Stimulated activated CD4-positive, alpha-beta T cell treated with anti-CD3 and anti-CD28 coated beads, Interleukin-1b, Interleukin-23, amount 100 ng/mL, for 48 hours (primary cell): ENCODE results near the gene BLOC1S1.
A peak's percentile ranks its signal among the peaks of the same experiment; 100 is the strongest.

Source experiments
- DNase-seq: peaks from one replicate; pipeline ENCODE4 v3.0.0-alpha.2; 2020

The BLOC1S1 gene

DNA sequence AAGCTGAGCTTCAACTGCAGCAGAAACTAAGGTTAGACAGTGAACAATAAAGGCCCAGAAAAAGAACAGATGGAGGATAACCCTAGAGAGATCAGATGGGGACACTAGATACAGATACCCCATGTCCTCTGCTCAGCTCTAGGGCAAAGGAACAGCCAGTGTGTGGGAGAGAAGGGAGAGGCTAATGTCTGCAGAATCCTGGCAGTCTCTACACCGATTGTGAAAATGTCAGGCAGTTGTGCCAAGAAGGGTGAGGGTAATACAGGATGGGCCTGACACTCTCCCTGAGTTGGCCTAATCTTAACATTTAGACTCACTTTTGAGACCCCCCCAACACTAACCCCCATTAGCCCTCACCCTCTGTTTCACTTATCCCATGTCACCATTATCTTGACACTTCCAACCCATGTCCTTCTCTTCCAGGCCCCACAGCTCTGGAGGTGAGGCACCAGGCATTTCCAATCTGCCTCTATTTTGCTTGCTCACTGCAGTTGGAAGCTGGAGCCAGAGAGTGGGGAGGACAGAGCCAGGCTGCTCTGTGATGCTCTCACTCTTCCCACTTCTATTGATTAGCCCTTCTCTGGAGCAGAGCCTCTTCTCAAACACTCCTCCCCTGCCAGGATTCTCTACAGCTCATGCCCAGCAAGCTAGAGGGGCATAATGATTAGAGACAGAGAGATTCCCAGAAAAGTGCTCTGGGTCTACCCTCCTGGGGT is 3.0 kb upstream of the BLOC1S1 start:
- no peak for DNase-seq

GRCh38 chr12:55713721-55714120 is 2.1 kb upstream of the BLOC1S1 start:
- DNase-seq: no peak

DNA sequence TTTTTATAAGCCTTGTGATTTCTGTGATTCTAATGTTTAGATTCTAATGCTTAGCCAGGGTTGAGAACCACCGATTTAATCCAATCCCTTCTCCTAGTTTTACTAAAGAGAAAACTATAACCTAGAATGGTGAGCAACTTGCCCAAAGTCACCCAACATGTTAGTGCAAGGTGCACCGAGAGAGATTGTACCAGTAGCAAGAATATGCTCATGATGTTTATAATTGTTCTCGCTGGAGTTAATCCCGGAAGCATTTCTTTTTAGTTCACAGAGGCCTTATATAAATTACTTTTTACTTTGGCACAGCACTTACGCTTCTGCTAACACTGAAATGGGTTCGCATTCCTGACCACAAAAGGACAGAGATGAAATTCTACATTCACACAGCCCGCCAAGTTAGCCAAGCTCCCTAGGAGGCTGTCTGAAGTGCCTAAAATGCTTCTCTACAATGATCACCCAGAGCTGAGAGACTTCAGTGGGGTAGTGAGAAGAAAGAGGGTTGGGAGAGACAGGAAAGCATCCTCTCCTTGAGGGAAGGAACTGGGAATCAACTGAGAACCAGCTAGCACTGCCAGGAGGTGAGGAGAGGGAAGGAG is 579 bp upstream of the BLOC1S1 start:
- no peak for DNase-seq

DNA sequence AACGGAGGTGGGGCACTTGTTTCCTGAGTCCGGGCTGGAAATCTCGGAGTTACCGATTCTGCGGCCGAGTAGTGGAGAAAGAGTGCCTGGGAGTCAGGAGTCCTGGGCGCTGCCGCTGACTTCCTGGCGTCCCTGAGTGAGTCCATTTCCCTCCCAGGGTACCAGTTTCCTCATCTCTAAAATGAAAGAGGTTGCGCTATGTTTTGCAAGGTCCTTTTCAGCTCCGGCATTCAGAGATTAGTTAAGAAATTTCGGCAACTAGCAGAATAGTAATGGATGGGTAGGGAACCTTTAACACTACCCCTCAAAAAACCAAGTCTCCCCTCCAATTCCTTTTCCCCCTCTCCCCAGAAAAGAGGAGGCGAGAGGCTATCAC is 724 bp downstream of the BLOC1S1 start:
- no peak for DNase-seq

DNA sequence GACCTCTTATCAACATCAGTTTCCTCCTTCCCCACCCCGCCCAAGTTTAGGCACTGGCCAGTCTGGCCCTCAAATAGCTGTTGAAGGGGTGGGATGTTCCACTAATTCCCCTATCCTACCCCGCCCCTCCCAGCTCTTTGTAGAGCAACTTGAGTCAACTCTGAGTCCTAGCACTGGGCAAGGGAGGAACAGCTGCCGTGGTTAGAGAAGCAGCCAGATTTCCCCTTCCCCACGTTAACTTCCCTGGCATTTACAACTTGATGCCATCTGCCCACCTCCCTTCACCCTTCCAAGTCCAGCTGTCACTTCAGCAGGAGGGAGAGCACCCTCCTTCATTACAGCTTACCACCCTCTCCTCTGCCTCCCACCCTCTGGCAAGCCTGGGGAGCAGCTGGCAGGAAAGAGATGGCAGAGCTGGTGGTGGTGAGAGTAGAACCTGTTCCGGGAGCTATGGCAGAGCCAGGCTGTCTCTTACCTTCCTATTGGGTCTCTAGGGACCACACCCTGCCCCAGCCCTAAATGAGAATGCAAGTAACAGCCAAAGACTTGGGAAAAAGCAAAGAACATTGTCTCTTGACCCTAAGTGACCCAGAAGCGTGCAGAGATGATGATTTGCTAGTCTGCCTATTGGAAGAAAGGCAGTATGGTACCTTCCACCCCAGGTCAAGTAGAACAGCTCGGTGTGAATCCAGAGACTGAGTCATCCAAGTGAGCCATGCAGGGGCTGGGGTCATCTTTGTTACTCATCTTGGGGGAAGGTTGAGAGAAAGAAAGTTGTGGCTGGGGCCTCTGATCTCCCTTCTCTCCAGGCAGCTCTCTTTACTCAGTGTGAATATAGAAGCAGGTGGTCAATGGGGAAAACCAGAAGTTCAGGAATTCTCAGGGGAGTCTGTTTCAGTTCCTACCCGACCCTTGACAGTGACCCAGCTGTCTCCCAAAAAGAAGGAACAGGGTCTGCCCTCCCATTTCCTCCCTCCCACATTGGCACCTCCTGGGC is 1.5 kb downstream of the BLOC1S1 start:
- peak; percentile 58 for DNase-seq

DNA sequence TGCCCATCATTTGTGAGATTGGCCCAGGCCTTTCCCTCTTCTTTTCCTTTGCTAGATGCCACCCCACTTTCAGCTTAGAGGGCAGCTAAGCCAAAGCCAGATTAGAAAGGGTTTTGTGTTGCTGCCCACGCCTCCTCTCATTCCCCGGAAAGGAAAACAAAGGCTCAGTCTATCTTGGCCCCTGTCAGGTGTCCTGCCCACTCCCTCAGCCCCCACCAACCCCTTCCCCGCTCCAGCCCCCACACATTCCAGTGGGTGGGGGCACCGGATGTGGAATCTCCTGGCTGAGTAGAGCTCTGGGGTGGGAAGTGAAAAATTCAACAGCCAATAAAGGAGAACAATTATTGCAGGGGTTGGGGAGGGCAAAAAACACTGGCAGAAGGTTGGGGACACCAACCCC is 2.2 kb downstream of the BLOC1S1 start:
- no peak for DNase-seq

- DNase-seq: no peak
These were observed 2.9 kb downstream of the BLOC1S1 start for GRCh38 chr12:55718624-55719275.

DNA sequence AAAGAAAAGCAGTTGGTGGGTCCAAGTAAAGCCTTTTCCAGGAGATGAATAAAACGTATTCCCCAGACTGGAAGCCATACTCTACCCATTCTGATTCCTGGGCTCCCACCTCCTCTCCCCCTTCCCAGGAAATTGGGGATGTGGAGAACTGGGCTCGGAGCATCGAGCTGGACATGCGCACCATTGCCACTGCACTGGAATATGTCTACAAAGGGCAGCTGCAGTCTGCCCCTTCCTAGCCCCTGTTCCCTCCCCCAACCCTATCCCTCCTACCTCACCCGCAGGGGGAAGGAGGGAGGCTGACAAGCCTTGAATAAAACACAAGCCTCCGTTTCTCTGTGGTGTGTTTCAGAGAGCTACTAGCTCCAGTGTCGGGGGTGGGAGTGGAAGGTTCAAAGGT is 3.5 kb downstream of the BLOC1S1 start:
- DNase-seq: no peak

DNA sequence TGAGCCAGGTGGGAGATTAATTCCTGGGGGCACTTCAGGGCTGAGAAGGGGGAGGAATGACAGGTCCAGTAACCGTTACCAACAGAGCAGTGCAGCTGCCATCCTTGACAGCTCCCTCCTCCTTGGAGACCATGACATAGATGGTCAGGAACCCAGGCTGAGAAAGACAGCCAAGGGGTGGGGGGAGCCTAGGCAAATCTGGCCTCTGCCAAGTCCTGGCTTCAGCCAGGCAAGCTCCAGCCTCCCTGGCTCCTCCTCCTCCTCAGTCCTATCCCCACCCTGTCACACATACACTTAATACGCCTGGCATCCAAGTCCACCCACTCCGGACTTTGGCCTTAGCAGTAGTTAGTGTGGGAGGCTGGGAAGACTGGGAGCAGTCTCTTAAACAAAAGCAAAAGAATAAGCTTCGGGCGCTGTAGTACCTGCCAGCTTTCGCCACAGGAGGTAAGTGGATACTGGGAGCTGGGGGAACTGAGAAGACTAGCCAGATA is 4.3 kb downstream of the BLOC1S1 start, which contains the start of gene RDH5:
Gene RDH5 (plus strand): TSS at position 323 of the 494 bp plus-strand sequence. CDS start 792 bp downstream, outside the sequence.
- no peak for DNase-seq

- no peak for DNase-seq
These were observed 5.1 kb downstream of the BLOC1S1 start for GRCh38 chr12:55720894-55721444.

DNA sequence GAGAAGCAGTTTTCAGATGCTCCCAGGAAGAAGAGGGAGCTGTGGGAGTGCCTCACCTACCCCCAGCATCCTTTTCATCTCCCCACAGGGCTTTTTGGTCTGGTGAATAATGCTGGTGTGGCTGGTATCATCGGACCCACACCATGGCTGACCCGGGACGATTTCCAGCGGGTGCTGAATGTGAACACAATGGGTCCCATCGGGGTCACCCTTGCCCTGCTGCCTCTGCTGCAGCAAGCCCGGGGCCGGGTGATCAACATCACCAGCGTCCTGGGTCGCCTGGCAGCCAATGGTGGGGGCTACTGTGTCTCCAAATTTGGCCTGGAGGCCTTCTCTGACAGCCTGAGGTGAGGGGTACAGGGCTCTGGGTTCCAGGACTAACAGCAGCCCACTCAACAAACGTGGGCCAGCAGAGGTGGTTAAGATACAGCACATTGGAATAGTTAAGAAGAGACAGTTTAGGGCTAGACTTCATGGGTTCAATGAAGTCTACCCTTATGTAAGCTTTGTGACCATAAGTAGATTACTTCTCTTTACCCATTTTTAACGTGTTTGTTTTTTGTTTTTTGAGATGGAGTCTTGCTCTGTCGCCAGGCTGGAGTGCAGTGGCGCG is 5.9 kb downstream of the BLOC1S1 start:
- no peak for DNase-seq

DNA sequence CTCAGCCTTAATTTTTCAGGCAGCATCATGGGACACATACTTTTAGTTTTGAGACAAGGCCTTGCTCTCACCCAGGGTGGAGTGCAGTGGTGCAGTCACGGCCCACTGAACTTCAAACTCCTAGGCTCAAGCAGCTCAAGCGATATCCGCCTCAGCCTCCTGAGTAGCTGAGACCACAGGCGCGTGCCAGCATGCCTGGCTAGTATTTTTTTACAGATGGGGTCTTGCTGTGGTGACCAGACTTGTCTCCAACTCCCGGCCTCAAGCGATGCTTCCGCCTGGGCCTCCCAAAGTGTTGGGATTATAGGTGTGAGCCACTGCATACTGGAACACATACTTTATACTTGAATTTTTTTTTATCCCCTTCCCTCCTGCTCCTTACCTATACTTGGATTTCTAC is 7.1 kb downstream of the BLOC1S1 start:
- DNase-seq: no peak

- no peak for DNase-seq
These were observed 7.8 kb downstream of the BLOC1S1 start for GRCh38 chr12:55723516-55724225.

GRCh38 chr12:55724226-55724939 is 8.5 kb downstream of the BLOC1S1 start:
- peak; percentile 68 for DNase-seq

DNA sequence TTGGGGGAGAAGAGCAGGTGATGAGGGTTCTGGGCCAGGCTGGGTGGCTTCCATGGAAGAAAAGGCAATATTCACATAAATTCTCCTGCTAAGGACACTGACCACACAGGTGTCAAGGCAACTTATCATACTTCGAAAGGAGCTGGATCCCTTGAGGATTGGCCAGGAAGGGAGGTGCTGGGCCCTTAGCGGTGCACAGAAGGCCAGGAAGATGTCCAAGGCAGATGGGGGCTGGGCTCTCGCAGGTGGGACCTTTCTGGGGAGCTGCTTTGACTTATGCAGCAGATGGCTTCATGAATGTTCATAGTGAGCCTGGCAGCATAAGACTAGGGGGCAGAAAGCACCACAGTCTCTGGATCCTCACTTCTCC is 9.1 kb downstream of the BLOC1S1 start:
- no peak for DNase-seq

GRCh38 chr12:55725556-55725955 is 9.7 kb downstream of the BLOC1S1 start:
- DNase-seq: no peak

DNA sequence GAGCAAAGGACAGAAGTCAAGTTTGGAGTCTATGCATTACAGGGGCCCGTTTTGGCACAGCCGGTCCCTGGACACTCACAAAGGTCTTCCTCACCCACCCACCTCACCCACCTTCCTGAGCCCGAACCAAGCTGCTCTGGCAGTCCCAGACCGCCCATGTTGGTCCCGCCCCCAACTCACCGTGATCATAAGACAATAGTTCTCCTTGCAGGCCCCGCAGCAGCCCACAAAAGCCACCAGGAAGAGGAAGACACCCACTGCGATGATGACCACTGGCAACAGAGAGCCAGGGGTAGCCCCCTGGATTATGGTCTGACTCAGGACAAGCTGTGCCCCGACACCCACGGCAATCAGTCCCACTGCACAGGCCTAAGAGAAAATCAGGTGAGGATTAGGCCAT is 11.1 kb downstream of the BLOC1S1 start:
- no peak for DNase-seq

GRCh38 chr12:55727643-55728185 is 11.9 kb downstream of the BLOC1S1 start:
- DNase-seq: no peak

DNA sequence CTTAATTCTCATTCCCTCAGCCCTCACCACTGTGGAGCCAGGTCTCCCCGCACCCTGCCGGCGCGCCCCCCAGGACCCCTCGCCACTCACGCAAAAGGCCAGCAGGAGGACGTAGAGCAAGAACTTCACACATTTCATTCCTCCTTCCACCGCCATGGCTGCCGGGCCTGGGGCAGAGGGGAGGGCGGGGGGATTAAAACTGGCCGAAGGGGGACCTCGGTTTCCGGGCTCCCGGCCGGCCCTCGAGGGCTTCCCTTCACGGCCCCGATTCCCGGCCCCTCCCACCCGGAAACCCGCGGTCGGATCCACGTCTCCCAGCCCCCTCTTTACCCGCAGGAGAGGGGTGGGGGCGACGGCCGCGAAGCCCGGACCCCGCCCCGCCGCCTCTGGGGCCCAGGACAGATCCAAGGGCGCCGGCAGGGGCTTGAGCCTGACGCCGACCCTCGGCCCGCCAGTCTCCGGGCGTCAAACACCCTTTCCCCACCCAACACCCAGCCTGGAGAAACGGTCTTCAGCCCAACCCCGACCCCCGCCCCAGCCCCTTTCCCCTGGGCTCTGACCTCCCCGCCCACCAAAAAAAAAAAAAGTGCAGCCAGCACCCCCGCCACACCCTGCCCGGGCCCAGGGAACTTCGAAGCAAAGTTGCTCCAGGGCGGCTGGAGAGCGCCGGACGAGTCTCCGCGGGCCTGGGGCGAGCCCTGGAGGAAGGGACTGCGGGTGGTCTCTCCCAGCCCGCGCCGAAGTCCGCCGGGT is 12.5 kb downstream of the BLOC1S1 start:
- DNase-seq: no peak
